GM21360 (cell line): ENCODE data around the gene FBXO5.
"Not testable (repeated sequence)": the region's sequence is repeated elsewhere in the genome, so short reads cannot be mapped to it uniquely, and the experiment has no call there.

Experiments
- ATAC-seq: cut with Tn5 transposase; IDR thresholded peaks from one replicate; pipeline ENCODE4 v1.9.1; 2021; ENCODE audit warnings: mild to moderate bottlenecking, moderate library complexity; ENCODE audit not compliant: unreplicated experiment

FBXO5 gene

GRCh38 chr6:152993847-152994246 is 11.0 kb upstream of the FBXO5 start:
- no peak for ATAC-seq

- no peak for ATAC-seq
Measured at GRCh38 chr6:152993431-152993830, 10.6 kb upstream of the FBXO5 start.

- ATAC-seq: no peak
Measured at GRCh38 chr6:152986978-152987377, 4.1 kb upstream of the FBXO5 start.

DNA sequence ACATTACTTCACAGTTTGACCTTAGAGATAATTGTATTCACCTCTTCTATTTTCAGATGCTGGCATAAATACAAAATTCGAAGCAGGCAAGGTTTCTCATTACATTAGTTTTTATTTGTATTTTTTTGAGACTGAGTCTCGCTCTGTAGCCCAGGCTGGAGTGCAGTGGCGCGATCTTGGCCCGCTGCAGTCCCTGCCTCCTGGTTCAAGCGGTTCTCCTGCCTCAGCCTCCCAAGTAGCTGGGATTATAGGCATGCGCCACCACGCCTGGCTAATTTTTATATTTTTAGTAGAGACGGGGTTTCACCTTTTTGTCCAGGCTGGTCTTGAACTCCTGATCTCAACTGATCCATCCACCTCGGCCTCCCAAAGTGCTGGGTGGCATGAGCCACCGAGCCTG is 2.5 kb upstream of the FBXO5 start:
- not testable (repeated sequence) for ATAC-seq

- peak; percentile 28 for ATAC-seq
Measured at GRCh38 chr6:152984513-152984872, 1.7 kb upstream of the FBXO5 start.

- ATAC-seq: peak; percentile 21
Measured at GRCh38 chr6:152983637-152984512, 1.0 kb upstream of the FBXO5 start.

DNA sequence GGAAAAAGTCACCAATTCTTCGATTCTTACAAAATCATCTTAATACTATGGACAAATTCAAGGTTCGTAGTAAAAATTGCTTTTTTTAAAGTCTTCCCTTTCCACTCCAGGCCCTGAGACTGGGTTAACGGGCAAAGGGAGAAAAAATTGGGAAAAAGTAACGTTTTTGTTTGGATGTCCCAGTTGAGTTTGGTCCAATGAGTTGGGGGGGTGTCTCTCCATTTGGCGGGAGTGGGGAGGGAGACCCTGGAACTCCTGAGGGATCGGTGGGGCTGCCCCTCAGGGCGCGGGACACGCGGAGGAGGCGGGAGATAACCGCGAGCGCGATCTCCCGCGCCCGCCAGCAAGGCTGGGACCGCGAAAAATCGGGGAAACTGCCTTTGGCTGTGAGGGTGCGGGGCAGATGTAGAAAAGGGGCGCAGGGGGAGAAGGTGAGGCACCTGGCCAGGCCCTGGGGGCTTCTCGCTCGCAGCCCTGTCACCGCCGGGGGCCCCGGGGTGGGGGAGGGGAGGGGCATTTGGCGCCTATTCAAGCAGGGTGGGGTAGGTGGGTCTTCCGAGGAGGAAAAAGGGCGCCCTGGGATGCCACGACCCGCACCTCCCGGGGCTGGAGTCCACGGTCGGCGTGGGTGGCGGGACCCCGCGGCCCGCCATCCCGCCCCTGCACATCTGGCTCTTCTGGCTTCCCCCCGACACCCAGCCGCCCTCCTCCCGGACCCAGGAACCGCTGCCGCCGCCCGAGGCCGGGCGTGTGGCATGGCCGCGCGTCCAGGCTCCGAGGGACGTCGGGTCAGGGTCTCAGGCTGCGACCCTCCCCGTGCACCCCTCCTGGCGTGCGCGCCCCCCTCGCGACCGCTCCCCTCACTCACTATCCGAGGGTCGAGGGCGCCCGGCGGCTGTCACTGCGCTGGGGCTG is 595 bp downstream of the FBXO5 start:
- ATAC-seq: no peak

- no peak for ATAC-seq
Measured at GRCh38 chr6:152981219-152981618, 1.6 kb downstream of the FBXO5 start.

- no peak for ATAC-seq
Measured at GRCh38 chr6:152980656-152981055, 2.2 kb downstream of the FBXO5 start.

- no peak for ATAC-seq
Measured at GRCh38 chr6:152979116-152979515, 3.7 kb downstream of the FBXO5 start.

GRCh38 chr6:152978058-152978457 is 4.8 kb downstream of the FBXO5 start:
- ATAC-seq: no peak

DNA sequence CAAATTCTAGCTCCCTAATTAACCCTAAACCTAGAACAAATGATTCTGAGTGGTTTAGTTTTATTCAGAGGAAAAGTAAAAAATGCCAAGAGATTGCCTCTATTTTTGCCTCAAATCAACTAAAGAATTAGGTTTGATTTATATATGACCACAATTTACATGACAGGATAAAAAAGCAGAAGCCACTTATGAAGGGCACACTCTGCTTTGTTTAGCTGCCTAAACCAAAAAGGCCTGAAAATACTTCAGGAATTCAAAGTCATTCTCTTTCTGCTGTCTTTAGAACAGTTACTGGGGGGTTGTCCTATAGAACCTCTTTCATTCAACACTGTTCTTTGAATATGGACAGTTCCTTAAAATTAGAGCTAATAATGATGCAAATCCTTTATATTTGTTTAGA is 5.3 kb downstream of the FBXO5 start:
- ATAC-seq: no peak

GRCh38 chr6:152976749-152977148 is 6.1 kb downstream of the FBXO5 start:
- ATAC-seq: no peak

DNA sequence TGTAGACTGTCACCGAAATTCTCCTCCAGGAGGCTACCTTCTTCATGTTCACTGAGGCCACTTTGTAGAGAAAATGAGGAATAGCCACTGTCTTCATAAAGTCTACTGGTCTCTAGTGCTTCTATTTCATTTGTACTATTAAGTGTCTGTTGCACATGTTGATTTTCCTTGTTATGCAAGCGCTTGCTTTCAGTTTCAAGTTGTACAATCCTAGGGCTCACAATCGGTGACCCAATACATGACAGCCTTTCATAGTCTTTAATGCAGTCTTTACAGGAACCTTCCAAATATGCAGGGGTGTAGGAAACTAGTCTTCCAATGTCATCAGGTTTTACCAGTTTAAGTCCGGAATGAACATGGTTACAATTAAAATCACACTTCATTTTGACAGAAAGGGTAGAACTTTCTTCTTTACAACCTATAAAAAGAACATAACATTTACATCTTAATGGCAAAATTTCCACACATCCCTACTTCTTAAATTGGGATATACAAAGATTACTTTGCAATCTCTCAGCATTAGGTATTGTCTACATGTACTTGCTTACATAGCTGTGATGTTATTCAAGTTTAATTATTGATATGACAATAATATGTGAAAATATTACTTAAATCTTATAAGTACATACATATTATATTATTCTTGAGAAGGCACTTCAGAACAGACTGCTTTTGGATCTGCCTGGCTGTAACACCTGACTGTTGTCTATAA is 7.5 kb downstream of the FBXO5 start:
- no peak for ATAC-seq

DNA sequence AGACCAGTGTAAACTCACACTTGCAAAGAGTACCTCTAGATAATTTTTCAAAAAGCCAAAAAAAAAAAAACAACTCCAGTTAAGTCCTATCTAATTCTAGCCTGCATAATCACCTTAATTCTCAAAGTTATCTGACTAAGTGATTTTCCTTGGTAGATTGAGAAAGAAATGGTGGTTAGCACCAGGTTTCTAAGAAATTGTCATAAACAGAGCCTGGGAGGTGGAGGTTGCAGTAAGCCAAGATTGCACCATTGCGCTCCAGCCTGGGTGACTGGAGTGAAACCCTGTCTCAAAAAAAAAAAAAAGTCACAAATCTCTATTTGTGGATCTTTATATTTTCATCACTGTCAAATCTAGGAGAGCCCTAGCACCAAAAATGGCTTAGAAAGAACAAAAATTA is 8.9 kb downstream of the FBXO5 start:
- ATAC-seq: no peak

- no peak for ATAC-seq
Measured at GRCh38 chr6:152969688-152970418, 13.0 kb downstream of the FBXO5 start.

DNA sequence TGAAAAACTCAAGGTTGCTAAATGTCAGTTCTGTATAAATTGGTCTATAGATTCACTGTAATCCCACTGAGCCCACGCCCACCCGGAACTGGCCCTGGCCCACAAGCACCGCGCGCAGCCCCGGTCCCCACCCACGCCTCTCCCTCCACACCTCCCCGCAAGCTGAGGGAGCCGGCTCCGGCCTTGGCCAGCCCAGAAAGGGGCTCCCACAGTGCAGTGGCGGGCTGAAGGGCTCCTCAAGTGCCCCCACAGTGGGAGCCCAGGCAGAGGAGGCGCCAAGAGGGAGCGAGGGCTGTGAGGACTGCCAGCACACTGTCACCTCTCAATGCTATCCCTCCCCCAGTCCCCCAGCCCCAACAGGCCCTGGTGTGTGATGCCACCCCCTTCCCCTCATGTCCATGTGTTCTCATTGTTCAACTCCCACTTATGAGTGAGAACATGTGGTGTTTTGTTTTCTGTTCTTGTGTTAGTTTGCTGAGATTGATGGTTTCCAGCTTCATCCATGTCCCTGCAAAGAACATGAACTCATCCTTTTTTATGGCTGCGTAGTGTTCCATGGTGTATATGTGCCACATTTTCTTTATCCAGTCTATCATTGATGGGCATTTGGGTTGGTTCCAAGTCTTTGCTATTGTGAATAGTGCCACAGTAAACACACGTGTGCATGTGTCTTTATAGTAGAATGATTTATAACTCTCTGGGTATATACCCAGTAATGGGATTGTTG is 16.5 kb downstream of the FBXO5 start:
- not testable (repeated sequence) for ATAC-seq

DNA sequence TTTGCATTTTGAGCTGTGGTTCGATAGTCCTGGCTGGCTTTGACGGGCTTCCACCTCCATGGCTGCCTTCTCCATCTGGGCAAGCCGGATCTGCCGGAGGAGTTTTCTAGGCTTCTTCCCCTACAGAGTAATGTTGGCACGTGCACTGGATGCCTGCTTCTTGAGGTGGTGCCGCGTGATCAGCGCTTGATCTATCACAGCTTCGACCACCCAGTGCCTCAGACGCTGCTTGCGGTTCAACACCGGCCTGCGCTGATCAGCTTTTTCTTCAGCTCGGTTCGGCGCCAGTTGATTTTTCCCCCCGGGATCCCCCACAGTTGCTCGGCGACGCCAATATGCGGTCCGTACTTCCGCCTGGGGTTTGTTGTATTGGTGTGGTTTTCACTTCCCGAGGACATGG is 23.5 kb downstream of the FBXO5 start:
- no peak for ATAC-seq

GRCh38 chr6:152957796-152958195 is 25.0 kb downstream of the FBXO5 start:
- no peak for ATAC-seq

DNA sequence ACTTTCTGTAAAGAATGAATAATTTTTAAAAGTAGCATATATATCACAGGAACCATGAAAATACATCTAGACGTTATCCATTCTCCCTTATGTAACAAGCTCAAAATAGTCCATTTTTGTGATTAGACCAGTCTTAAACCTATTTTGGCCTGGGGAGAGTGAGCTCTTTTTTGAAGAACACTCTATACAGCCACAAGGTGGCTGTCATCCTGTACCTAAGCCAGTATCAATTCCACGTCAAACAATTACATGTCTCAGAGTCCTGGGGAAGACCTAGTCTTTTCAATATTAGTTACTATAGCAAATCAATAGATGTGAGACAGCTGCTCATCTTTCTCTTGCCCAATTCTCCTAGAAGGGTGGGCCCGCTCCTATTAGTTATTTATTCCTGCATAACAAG is 28.4 kb downstream of the FBXO5 start:
- ATAC-seq: no peak
